ENCODE measurements around the gene MOB3C. TPM values are rescaled to one million over a fixed set of nuclear protein-coding genes. Genes with fewer than 3 reads are reported as not detected.

Gene MOB3C
- total and polyA plus RNA-seq, 2 of the 4 experiments (the other 2 are of a cell fraction): 7.3 to 9.0 TPM

DNA sequence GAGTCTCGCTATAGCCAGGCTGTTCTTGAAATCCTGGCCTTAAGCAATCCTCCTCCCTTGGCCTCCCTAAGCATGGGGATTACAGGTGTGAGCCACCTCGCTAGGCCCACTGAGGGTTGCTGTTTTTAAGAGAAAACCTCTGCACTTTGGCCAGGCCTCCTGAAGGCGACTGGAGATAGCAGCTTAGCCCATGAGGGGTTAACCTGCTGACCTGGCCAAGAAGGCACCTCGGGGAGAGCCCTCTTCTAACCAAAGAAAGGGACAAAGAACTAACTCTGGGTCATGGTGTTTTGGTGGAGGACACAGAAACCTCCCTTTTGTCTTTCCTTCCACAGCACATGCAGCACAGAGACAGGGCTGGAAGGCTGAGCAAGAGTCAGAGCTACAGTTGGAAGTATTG lies 47.5 kb downstream of the MOB3C start:
- dilution Hi-C loops (cut with HindIII; ENCODE audit: low sequenced_read_pairs, unreplicated experiment): no loop called here
- in situ Hi-C loops (cut with MboI; ENCODE audit: low sequenced_read_pairs): no loop called here
- no peak for DNase-seq
- H3K23ac ChIP-seq (ENCODE audit: low read depth, low read length): no peak overlapping the region
- no peak overlapping the region for H4K8ac ChIP-seq (ENCODE audit: low read depth in 2 of 2, low read length in 2 of 2)
- intact Hi-C loops (cut with micrococcal nuclease): no loop called here
- WGBS, 2 experiments (ENCODE audit: extremely low coverage in 2 of 2, insufficient read length in 1 of 2): no CpG with 5 or more reads among the region's 4 CpGs
- ChIA-PET POLR2A (ENCODE audit: unreplicated experiment) (no interaction called here), CTCF (no interaction called here)
- H3K4me3 ChIP-seq (ENCODE audit: insufficient read depth, low read depth, low read length): no peak overlapping the region
- TF ChIP-seq MAZ (IDR thresholded peaks at IDR 0.05; ENCODE audit: borderline replicate concordance, low read depth, low read length) (no peak), MAFK (IDR thresholded peaks at IDR 0.05; ENCODE audit: low read depth, low read length) (no peak), CHD1 (IDR thresholded peaks at IDR 0.05; ENCODE audit: low read depth, low read length) (no peak), CEBPB (IDR thresholded peaks at IDR 0.05; ENCODE audit: low read depth, low read length) (no peak), RCOR1 (IDR thresholded peaks at IDR 0.05; ENCODE audit: insufficient replicate concordance, low read length) (no peak), RAD21 (IDR thresholded peaks at IDR 0.05; ENCODE audit: low read length) (no peak), NFE2L2 (IDR thresholded peaks at IDR 0.05; ENCODE audit: low read depth, low read length) (no peak), MXI1 (IDR thresholded peaks at IDR 0.05; ENCODE audit: borderline replicate concordance, low read depth, low read length) (no peak), BHLHE40 (IDR thresholded peaks at IDR 0.05; ENCODE audit: low read depth, low read length) (no peak)
- TF ChIP-seq, protein P1, sequence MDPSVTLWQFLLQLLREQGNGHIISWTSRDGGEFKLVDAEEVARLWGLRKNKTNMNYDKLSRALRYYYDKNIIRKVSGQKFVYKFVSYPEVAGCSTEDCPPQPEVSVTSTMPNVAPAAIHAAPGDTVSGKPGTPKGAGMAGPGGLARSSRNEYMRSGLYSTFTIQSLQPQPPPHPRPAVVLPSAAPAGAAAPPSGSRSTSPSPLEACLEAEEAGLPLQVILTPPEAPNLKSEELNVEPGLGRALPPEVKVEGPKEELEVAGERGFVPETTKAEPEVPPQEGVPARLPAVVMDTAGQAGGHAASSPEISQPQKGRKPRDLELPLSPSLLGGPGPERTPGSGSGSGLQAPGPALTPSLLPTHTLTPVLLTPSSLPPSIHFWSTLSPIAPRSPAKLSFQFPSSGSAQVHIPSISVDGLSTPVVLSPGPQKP (IDR thresholded peaks at IDR 0.05; ENCODE audit: borderline replicate concordance, low read depth, low read length): no peak
- TF ChIP-seq, protein P2, sequence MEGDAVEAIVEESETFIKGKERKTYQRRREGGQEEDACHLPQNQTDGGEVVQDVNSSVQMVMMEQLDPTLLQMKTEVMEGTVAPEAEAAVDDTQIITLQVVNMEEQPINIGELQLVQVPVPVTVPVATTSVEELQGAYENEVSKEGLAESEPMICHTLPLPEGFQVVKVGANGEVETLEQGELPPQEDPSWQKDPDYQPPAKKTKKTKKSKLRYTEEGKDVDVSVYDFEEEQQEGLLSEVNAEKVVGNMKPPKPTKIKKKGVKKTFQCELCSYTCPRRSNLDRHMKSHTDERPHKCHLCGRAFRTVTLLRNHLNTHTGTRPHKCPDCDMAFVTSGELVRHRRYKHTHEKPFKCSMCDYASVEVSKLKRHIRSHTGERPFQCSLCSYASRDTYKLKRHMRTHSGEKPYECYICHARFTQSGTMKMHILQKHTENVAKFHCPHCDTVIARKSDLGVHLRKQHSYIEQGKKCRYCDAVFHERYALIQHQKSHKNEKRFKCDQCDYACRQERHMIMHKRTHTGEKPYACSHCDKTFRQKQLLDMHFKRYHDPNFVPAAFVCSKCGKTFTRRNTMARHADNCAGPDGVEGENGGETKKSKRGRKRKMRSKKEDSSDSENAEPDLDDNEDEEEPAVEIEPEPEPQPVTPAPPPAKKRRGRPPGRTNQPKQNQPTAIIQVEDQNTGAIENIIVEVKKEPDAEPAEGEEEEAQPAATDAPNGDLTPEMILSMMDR (conservative IDR thresholded peaks at IDR 0.05; ENCODE audit: low read depth, low read length): no peak
- H2BK20ac ChIP-seq (ENCODE audit: low read depth, low read length): no peak overlapping the region
- H2BK5ac ChIP-seq (ENCODE audit: low read depth, low read length, poor library complexity, severe bottlenecking): no peak overlapping the region
- H3K14ac ChIP-seq (replicated peaks; ENCODE audit: low read depth, low read length): no peak overlapping the region
- H3K4me2 ChIP-seq (ENCODE audit: low read depth, low read length): no peak overlapping the region
- H3K79me1 ChIP-seq (ENCODE audit: low read depth in 1 of 2, low read length in 2 of 2): no peaks in the 10 kb centered on the region
- no peak overlapping the region for H4K91ac ChIP-seq (ENCODE audit: insufficient read depth, low read depth, low read length)
- no peak overlapping the region for H3K18ac ChIP-seq (ENCODE audit: low read depth, low read length)
- H3K9ac ChIP-seq (ENCODE audit: low read depth, low read length): no peak overlapping the region
- H3K36me3 ChIP-seq (ENCODE audit: control insufficient read depth, insufficient read depth, low read length): peaks cover 20% of the 10 kb centered on the region
- no peak overlapping the region for H2BK15ac ChIP-seq (ENCODE audit: low read depth, low read length)
- no peak overlapping the region for H2BK120ac ChIP-seq (ENCODE audit: low read depth, low read length)
- no peaks in the 10 kb centered on the region for H3K9me3 ChIP-seq (ENCODE audit: control insufficient read depth, insufficient read depth, low read length)
- no peak overlapping the region for H2AK5ac ChIP-seq (ENCODE audit: low read depth, low read length)
- no peak overlapping the region for H3K4ac ChIP-seq (ENCODE audit: low read depth, low read length)
- no peak for ATAC-seq (ENCODE audit: low read depth)
- H3K56ac ChIP-seq (ENCODE audit: extremely low read depth, insufficient read depth, low read length): no peak overlapping the region
- H3K9me1 ChIP-seq (ENCODE audit: insufficient read depth, low read length): peaks cover 11% of the 10 kb centered on the region
- no peak overlapping the region for H2AK9ac ChIP-seq (replicated peaks; ENCODE audit: low read depth, low read length, poor library complexity)
- peaks cover 2% of the 10 kb centered on the region; the same call in 1 of the 2 replicates for H3K4me1 ChIP-seq (ENCODE audit: control insufficient read depth, insufficient read depth, low read length)
- no peak overlapping the region for H3K27ac ChIP-seq (ENCODE audit: insufficient read depth, low read length)
- no peak overlapping the region for H4K5ac ChIP-seq (ENCODE audit: low read depth, low read length)
- H2AFZ ChIP-seq (replicated peaks; ENCODE audit: low read length, poor library complexity): no peak overlapping the region
- H4K20me1 ChIP-seq (ENCODE audit: insufficient read depth, low read length): no peaks in the 10 kb centered on the region
- H3K27me3 ChIP-seq (ENCODE audit: control insufficient read depth, insufficient read depth, low read length): no peaks in the 10 kb centered on the region
- no TSS peak for BruUV-seq (replicated peaks)

All from IMR-90 (cell line).